Endodermal cell (in vitro differentiated cells): ENCODE results near the gene VAMP4. TPM values are rescaled to one million over a fixed set of nuclear protein-coding genes. Genes with fewer than 3 reads are reported as not detected.
A peak's percentile ranks its signal among the peaks of the same experiment; 100 is the strongest.

Experiments
- DNase-seq: peaks from one replicate; pipeline ENCODE4 v3.0.0-alpha.2; 2017
- H3K27ac ChIP-seq: 2 replicates; pipeline ENCODE4 v1.5.1; 2013; ENCODE audit warnings: mild to moderate bottlenecking, low read depth, low read length, moderate library complexity
- H3K27me3 ChIP-seq: 2 replicates; pipeline ENCODE4 v1.6.1; 2013; ENCODE audit warnings: mild to moderate bottlenecking, low read length, moderate library complexity; ENCODE audit not compliant: insufficient read depth, control insufficient read depth, poor library complexity, severe bottlenecking
- H3K36me3 ChIP-seq: 2 replicates; pipeline ENCODE4 v1.7.0; 2013; ENCODE audit warnings: mild to moderate bottlenecking, low read length, moderate library complexity; ENCODE audit not compliant: control insufficient read depth, insufficient read depth
- H3K4me1 ChIP-seq: one replicate; pipeline ENCODE4 v1.7.0; 2013; ENCODE audit warnings: low read length; ENCODE audit not compliant: control insufficient read depth, insufficient read depth
- H3K4me3 ChIP-seq: 2 replicates; pipeline ENCODE4 v1.5.1; 2013; ENCODE audit warnings: mild to moderate bottlenecking, low read length, moderate library complexity
- H3K9ac ChIP-seq: 2 replicates; pipeline ENCODE4 v1.6.1; 2013; ENCODE audit warnings: mild to moderate bottlenecking, low read length, moderate library complexity; ENCODE audit not compliant: poor library complexity, severe bottlenecking; ENCODE audit errors: extremely low read depth
- H3K9me3 ChIP-seq: 2 replicates; pipeline ENCODE4 v1.6.1; 2013; ENCODE audit warnings: mild to moderate bottlenecking, low read length, moderate library complexity; ENCODE audit not compliant: control insufficient read depth
- H3K27ac Mint-ChIP-seq: 2 replicates; pipeline ENCODE4 v1.8.0; 2020; ENCODE audit warnings: mixed read lengths
- H3K27me3 Mint-ChIP-seq: 2 replicates; pipeline ENCODE4 v1.8.0; 2021; ENCODE audit warnings: mild to moderate bottlenecking, mixed read lengths; ENCODE audit not compliant: insufficient read depth
- H3K36me3 Mint-ChIP-seq: 2 replicates; pipeline ENCODE4 v1.8.0; 2020; ENCODE audit warnings: low read depth, mixed read lengths
- H3K4me1 Mint-ChIP-seq: 2 replicates; pipeline ENCODE4 v1.8.0; 2020; ENCODE audit warnings: mixed read lengths
- H3K4me3 Mint-ChIP-seq: 2 replicates; pipeline ENCODE4 v1.8.0; 2020; ENCODE audit warnings: mild to moderate bottlenecking, moderate library complexity, mixed read lengths
- H3K9me3 Mint-ChIP-seq: 2 replicates; pipeline ENCODE4 v1.8.0; 2020; ENCODE audit warnings: mild to moderate bottlenecking, mixed read lengths
- WGBS, 2 experiments: methylation state at CpG; one replicate each; pipeline versions ENCODE4 v1.1.5 to v1.1.7; 2013; ENCODE audit warnings: missing lambda C conversion rate in 2 of 2, mixed read lengths in 1 of 2; ENCODE audit not compliant: insufficient coverage in 1 of 2, insufficient read length in 1 of 2; 5-methylcytosine and 5-hydroxymethylcytosine counted together
- total RNA-seq, 2 donors: library from RNA; stranded (reverse); fragmentation: NEBNext Ultra II Directional in 1 of 2; extraction: Animal tissue kit (Norgen Biotek cat#: 25700) in 1 of 2; gene quantifications; 2 replicates in 1 of 2; 3 replicates in 1 of 2; pipeline ENCODE4 v1.2.1, GENCODE V29; 2021
- TF ChIP-seq, protein P1 (sequence below): fragments of 200-600 bp; sonication (generic); conservative IDR thresholded peaks from 2 replicates; pipeline ENCODE4 v1.5.0; 2021; ENCODE audit warnings: antibody characterized with exemption, mild to moderate bottlenecking

The VAMP4 gene
- total RNA-seq, 2 donors from 2014 or later: 6.2 to 6.9 TPM

DNA sequence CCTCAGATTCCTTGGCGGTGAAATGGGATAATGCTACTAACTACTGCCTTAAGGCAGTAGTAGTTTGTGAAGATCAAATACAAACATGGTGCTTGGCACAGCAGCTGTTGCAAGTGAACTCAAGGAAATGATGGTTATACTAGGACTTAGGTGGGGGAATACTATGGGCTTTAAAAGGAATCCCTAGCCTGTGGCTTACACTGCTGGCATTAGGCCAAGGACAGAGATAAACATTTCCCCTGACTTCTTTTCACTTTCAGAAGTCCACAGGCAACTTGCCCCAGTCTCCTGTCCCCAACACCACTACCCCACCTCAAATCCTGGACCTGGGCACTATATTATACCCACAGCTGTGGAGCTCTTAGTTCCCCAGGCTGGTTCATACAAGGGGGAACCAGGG, 13.1 kb upstream of the VAMP4 start:
- TF ChIP-seq, protein P1, sequence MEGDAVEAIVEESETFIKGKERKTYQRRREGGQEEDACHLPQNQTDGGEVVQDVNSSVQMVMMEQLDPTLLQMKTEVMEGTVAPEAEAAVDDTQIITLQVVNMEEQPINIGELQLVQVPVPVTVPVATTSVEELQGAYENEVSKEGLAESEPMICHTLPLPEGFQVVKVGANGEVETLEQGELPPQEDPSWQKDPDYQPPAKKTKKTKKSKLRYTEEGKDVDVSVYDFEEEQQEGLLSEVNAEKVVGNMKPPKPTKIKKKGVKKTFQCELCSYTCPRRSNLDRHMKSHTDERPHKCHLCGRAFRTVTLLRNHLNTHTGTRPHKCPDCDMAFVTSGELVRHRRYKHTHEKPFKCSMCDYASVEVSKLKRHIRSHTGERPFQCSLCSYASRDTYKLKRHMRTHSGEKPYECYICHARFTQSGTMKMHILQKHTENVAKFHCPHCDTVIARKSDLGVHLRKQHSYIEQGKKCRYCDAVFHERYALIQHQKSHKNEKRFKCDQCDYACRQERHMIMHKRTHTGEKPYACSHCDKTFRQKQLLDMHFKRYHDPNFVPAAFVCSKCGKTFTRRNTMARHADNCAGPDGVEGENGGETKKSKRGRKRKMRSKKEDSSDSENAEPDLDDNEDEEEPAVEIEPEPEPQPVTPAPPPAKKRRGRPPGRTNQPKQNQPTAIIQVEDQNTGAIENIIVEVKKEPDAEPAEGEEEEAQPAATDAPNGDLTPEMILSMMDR: no peak
- no peaks in the 10 kb centered on the region for H3K36me3 Mint-ChIP-seq
- peaks cover 4% of the 10 kb centered on the region for H3K4me1 Mint-ChIP-seq
- Histone ChIP-seq H3K27ac (no peak overlapping the region), H3K4me3 (no peak overlapping the region), H3K27me3 (no peaks in the 10 kb centered on the region), H3K9me3 (no peaks in the 10 kb centered on the region), H3K4me1 (no peaks in the 10 kb centered on the region), H3K9ac (no peak overlapping the region), H3K36me3 (no peaks in the 10 kb centered on the region)
- H3K27ac Mint-ChIP-seq: no peak overlapping the region
- no peak for DNase-seq
- no peaks in the 10 kb centered on the region for H3K27me3 Mint-ChIP-seq
- H3K9me3 Mint-ChIP-seq: peaks cover 13% of the 10 kb centered on the region
- no peak overlapping the region for H3K4me3 Mint-ChIP-seq
- WGBS, 2 experiments: 98 to 100% methylated on average over 1 of the region's 1 CpG

DNA sequence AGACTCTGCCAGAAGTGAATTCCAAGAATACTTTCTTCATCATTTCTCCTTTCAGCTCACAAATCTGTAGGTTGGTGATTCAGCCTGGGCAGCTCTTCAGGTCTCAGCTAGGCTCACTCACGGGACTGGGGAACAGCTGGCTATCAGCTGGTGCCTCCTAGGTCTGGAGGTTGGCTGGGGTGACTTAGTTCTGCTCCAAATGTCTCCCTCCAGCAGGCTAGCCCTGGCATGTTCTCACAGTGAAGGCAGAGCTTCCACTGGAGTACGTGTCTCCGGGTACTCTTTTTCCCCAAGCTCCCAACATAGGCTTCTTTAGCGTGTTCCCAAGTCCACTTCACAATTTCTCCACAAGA, 12.5 kb upstream of the VAMP4 start:
- Histone ChIP-seq H3K9ac (no peak overlapping the region), H3K4me1 (no peaks in the 10 kb centered on the region), H3K27me3 (no peaks in the 10 kb centered on the region), H3K9me3 (no peaks in the 10 kb centered on the region), H3K27ac (no peak overlapping the region), H3K4me3 (no peak overlapping the region), H3K36me3 (no peaks in the 10 kb centered on the region)
- H3K36me3 Mint-ChIP-seq: no peaks in the 10 kb centered on the region
- peaks cover 4% of the 10 kb centered on the region for H3K4me1 Mint-ChIP-seq
- peak; percentile 62 for DNase-seq
- H3K9me3 Mint-ChIP-seq: peaks cover 13% of the 10 kb centered on the region
- H3K27ac Mint-ChIP-seq: peak overlapping the region; percentile 10
- H3K27me3 Mint-ChIP-seq: no peaks in the 10 kb centered on the region
- TF ChIP-seq, protein P1: no peak
- WGBS, 2 experiments: 87 to 100% methylated on average over 2 to 4 of the region's 4 CpGs
- H3K4me3 Mint-ChIP-seq: no peak overlapping the region

DNA sequence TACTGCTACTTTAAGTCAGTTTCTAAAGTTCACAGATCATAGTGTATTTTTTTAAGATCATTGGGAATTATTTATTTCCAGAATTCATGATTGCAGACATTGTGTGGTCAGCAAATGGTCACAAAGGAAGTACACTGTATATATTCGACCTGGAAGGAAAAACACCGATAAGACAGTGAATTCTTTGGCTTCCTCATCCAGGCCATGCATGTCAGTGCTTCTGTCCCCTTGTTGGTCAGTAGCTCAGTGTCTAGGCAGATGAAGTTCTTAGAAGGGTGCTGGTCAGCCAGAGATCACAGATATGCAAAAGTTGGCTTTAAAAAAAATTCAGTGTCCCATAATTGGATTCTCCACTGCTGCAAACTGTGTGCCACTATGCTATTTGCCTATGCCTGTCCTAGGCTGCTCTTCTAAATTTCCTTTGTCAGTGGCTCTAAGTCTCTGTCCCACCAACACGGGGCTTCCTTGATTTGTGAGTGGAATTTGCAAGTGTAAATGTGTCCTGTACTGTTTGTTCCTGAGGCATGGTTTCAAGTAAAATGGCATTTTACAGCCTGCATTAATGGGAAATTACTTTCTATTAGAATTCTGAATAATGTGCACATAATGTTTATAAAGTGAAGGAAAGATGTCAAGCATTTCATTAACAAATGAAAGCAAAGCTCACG, 12.0 kb upstream of the VAMP4 start:
- Histone ChIP-seq H3K9ac (no peak overlapping the region), H3K27ac (no peak overlapping the region), H3K4me3 (no peak overlapping the region), H3K36me3 (no peaks in the 10 kb centered on the region), H3K27me3 (no peaks in the 10 kb centered on the region), H3K9me3 (no peaks in the 10 kb centered on the region), H3K4me1 (no peaks in the 10 kb centered on the region)
- DNase-seq: no peak
- WGBS, 2 experiments: 70 to 81% methylated on average over 2 to 4 of the region's 4 CpGs
- peaks cover 13% of the 10 kb centered on the region for H3K9me3 Mint-ChIP-seq
- TF ChIP-seq, protein P1: no peak
- peaks cover 4% of the 10 kb centered on the region for H3K4me1 Mint-ChIP-seq
- H3K27me3 Mint-ChIP-seq: no peaks in the 10 kb centered on the region
- peak overlapping the region; percentile 13 for H3K27ac Mint-ChIP-seq
- no peak overlapping the region for H3K4me3 Mint-ChIP-seq
- H3K36me3 Mint-ChIP-seq: no peaks in the 10 kb centered on the region
